ENCODE data around the gene PFKFB3. TPM values are rescaled to one million over a fixed set of nuclear protein-coding genes. Genes with fewer than 3 reads are reported as not detected.
"Not testable (repeated sequence)": the region's sequence is repeated elsewhere in the genome, so short reads cannot be mapped to it uniquely, and the experiment has no call there.

The PFKFB3 gene
- total and polyA plus RNA-seq, 2 experiments from 2014 or later, result 21.6 to 26.2 TPM

GRCh38 chr10:6186894-6187256 lies 15.9 kb upstream of the PFKFB3 start:
- no peak overlapping the region for H3K27ac ChIP-seq
- H3K9me3 ChIP-seq (ENCODE audit: low read depth), result no peaks in the 10 kb centered on the region
- DNase-seq (ENCODE audit: low spot score), result no peak
- H3K4me1 ChIP-seq (ENCODE audit: insufficient read depth), result peaks cover 3% of the 10 kb centered on the region
- H3K4me2 ChIP-seq, result no peak overlapping the region
- no peak overlapping the region for H2AFZ ChIP-seq
- H3K79me2 ChIP-seq, result no peaks in the 10 kb centered on the region
- H3K4me3 ChIP-seq, result no peak overlapping the region
- WGBS (ENCODE audit: low lambda C conversion rate, missing lambda C conversion rate), result 96% methylated on average over 9 of the region's 9 CpGs
- H4K20me1 ChIP-seq (ENCODE audit: insufficient read depth, poor library complexity, severe bottlenecking), result no peaks in the 10 kb centered on the region
- H3K36me3 ChIP-seq (replicated peaks; ENCODE audit: insufficient read depth, low read depth), result no peaks in the 10 kb centered on the region
- no peaks in the 10 kb centered on the region for H3K27me3 ChIP-seq
- TF ChIP-seq EZH2 (IDR thresholded peaks at IDR 0.05; ENCODE audit: borderline replicate concordance) (no peak), CTCF (IDR thresholded peaks at IDR 0.05; ENCODE audit: poor library complexity) (no peak), EZH2phosphoT487 (IDR thresholded peaks at IDR 0.05; ENCODE audit: low read depth, severe bottlenecking, unreplicated experiment) (no peak)
- H3K9me2 ChIP-seq (replicated peaks; ENCODE audit: insufficient read depth), result no peaks in the 10 kb centered on the region

DNA sequence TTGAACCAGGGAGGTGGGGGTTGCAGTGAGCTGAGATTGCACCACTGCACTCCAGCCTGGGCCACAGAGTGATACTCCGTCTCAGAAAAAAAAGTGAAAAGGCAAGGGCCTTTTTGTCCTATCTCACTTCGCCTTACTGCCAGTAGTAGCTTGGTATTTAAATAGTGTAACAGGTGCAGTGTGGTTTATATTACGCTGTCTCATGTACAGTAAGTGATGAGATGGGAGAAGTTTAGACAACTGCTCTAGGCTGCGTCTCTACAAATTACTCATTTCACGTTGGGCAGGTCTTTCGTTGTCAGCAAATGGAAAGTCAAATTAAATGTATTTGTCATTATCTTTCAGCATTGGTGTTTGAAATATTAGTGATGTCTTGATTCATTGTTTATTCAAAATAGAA lies 15.5 kb upstream of the PFKFB3 start:
- no peaks in the 10 kb centered on the region for H3K9me2 ChIP-seq (replicated peaks; ENCODE audit: insufficient read depth)
- no peaks in the 10 kb centered on the region for H3K79me2 ChIP-seq
- no peak overlapping the region for H3K4me2 ChIP-seq
- no peak overlapping the region for H3K27ac ChIP-seq
- H3K27me3 ChIP-seq, result no peaks in the 10 kb centered on the region
- no peaks in the 10 kb centered on the region for H3K36me3 ChIP-seq (replicated peaks; ENCODE audit: insufficient read depth, low read depth)
- H4K20me1 ChIP-seq (ENCODE audit: insufficient read depth, poor library complexity, severe bottlenecking), result no peaks in the 10 kb centered on the region
- H3K4me1 ChIP-seq (ENCODE audit: insufficient read depth), result peaks cover 3% of the 10 kb centered on the region
- 93% methylated on average over 6 of the region's 6 CpGs for WGBS (ENCODE audit: low lambda C conversion rate, missing lambda C conversion rate)
- TF ChIP-seq EZH2phosphoT487 (IDR thresholded peaks at IDR 0.05; ENCODE audit: low read depth, severe bottlenecking, unreplicated experiment) (no peak), EZH2 (IDR thresholded peaks at IDR 0.05; ENCODE audit: borderline replicate concordance) (no peak), CTCF (IDR thresholded peaks at IDR 0.05; ENCODE audit: poor library complexity) (no peak)
- no peak overlapping the region for H2AFZ ChIP-seq
- no peak for DNase-seq (ENCODE audit: low spot score)
- no peak overlapping the region for H3K4me3 ChIP-seq
- H3K9me3 ChIP-seq (ENCODE audit: low read depth), result no peaks in the 10 kb centered on the region

GRCh38 chr10:6190033-6190432 lies 12.7 kb upstream of the PFKFB3 start:
- H3K36me3 ChIP-seq (replicated peaks; ENCODE audit: insufficient read depth, low read depth); H3K4me1 ChIP-seq (ENCODE audit: insufficient read depth); H3K9me2 ChIP-seq (replicated peaks; ENCODE audit: insufficient read depth); H2AFZ ChIP-seq; H4K20me1 ChIP-seq (ENCODE audit: insufficient read depth, poor library complexity, severe bottlenecking); H3K79me2 ChIP-seq; H3K4me3 ChIP-seq; H3K4me2 ChIP-seq; DNase-seq (ENCODE audit: low spot score); H3K27ac ChIP-seq; H3K27me3 ChIP-seq; H3K9me3 ChIP-seq (ENCODE audit: low read depth): not testable (repeated sequence)
- 90% methylated on average over 9 of the region's 9 CpGs for WGBS (ENCODE audit: low lambda C conversion rate, missing lambda C conversion rate)

DNA sequence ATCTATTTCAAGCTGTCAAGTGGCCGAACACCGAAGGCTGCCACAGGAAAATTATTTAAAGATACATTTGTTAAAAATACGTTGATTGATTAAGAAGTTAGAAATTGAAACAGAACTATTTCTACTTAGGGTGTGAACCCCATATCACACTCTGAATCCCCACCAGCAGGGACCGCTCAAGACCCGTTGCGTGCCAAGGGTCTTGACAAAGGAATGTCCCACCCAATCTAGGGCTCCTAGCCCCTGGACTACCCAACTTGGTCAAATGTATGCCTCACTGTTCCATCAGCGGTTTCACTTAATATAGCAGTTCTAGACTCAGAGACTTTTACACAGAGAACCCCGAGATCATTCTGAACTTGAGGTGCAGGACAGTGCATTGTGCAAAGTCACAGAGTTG lies 11.6 kb upstream of the PFKFB3 start:
- TF ChIP-seq EZH2phosphoT487 (IDR thresholded peaks at IDR 0.05; ENCODE audit: low read depth, severe bottlenecking, unreplicated experiment), result no peak
- no peak for TF ChIP-seq CTCF (IDR thresholded peaks at IDR 0.05; ENCODE audit: poor library complexity)
- TF ChIP-seq EZH2 (IDR thresholded peaks at IDR 0.05; ENCODE audit: borderline replicate concordance), result no peak
- no peak overlapping the region for H3K27ac ChIP-seq
- no peak overlapping the region for H3K4me2 ChIP-seq
- no peaks in the 10 kb centered on the region for H3K9me2 ChIP-seq (replicated peaks; ENCODE audit: insufficient read depth)
- H4K20me1 ChIP-seq (ENCODE audit: insufficient read depth, poor library complexity, severe bottlenecking), result no peaks in the 10 kb centered on the region
- H3K27me3 ChIP-seq, result no peaks in the 10 kb centered on the region
- H2AFZ ChIP-seq, result no peak overlapping the region
- no peak for DNase-seq (ENCODE audit: low spot score)
- H3K4me3 ChIP-seq, result no peak overlapping the region
- WGBS (ENCODE audit: low lambda C conversion rate, missing lambda C conversion rate), result 93% methylated on average over 8 of the region's 8 CpGs
- H3K4me1 ChIP-seq (ENCODE audit: insufficient read depth), result no peaks in the 10 kb centered on the region
- no peaks in the 10 kb centered on the region for H3K36me3 ChIP-seq (replicated peaks; ENCODE audit: insufficient read depth, low read depth)
- H3K79me2 ChIP-seq, result no peaks in the 10 kb centered on the region
- no peaks in the 10 kb centered on the region for H3K9me3 ChIP-seq (ENCODE audit: low read depth)
